SK-N-SH treated with all-trans-retinoic acid at 6 μM for 48 hours (cell line): Measurements from ENCODE around the gene FXYD6.

Source experiments
- ARNTL ChIP-seq: fragments of 450-650 bp; formaldehyde crosslinking; IDR thresholded peaks from 2 replicates; pipeline ENCODE4 v1.5.0; 2020; ENCODE audit warnings: low read depth, mild to moderate bottlenecking, moderate library complexity, borderline replicate concordance
- CREB5 ChIP-seq: fragments of 250-450 bp; sonication (Bioruptor Pico); IDR thresholded peaks from 2 replicates; pipeline ENCODE4 v1.5.1; 2020; ENCODE audit warnings: low read depth, mild to moderate bottlenecking, moderate library complexity
- CSRNP3 ChIP-seq: fragments of 250-450 bp; sonication (Bioruptor Pico); IDR thresholded peaks from 2 replicates; pipeline ENCODE4 v1.5.1; 2021; ENCODE audit warnings: mild to moderate bottlenecking, moderate library complexity
- GLIS3 ChIP-seq: fragments of 250-450 bp; sonication (Bioruptor Pico); IDR thresholded peaks from 2 replicates; pipeline ENCODE4 v1.5.0; 2020; ENCODE audit warnings: mild to moderate bottlenecking, moderate library complexity
- ISL1 ChIP-seq: fragments of 250-450 bp; sonication (Bioruptor Pico); IDR thresholded peaks from 2 replicates; pipeline ENCODE4 v2.1.2; 2022; ENCODE audit warnings: mild to moderate bottlenecking, moderate library complexity
- OSR1 ChIP-seq: fragments of 250-450 bp; sonication (Bioruptor Pico); IDR thresholded peaks from 2 replicates; pipeline ENCODE4 v1.8.0; 2022; ENCODE audit warnings: moderate library complexity, mild to moderate bottlenecking, inconsistent platforms
- POU6F1 ChIP-seq: fragments of 250-450 bp; sonication (Bioruptor Pico); IDR thresholded peaks from 2 replicates; pipeline ENCODE4 v1.8.0; 2021; ENCODE audit warnings: low read depth, mild to moderate bottlenecking, moderate library complexity, borderline replicate concordance
- RARB ChIP-seq: fragments of 250-450 bp; sonication (Bioruptor Pico); IDR thresholded peaks from 2 replicates; pipeline ENCODE4 v1.8.0; 2021; ENCODE audit warnings: mild to moderate bottlenecking, moderate library complexity
- TCF4 ChIP-seq: fragments of 250-450 bp; sonication (Bioruptor Pico); IDR thresholded peaks from 2 replicates; pipeline ENCODE4 v1.8.0; 2021; ENCODE audit warnings: mild to moderate bottlenecking, moderate library complexity, borderline replicate concordance
- TSHZ2 ChIP-seq: fragments of 250-450 bp; sonication (Bioruptor Pico); IDR thresholded peaks from 2 replicates; pipeline ENCODE4 v1.5.0; 2020; ENCODE audit warnings: mild to moderate bottlenecking, moderate library complexity
- ZNF565 ChIP-seq: fragments of 450-650 bp; formaldehyde crosslinking; conservative IDR thresholded peaks from 2 replicates; pipeline ENCODE4 v1.5.0; 2020; ENCODE audit warnings: low read depth, mild to moderate bottlenecking, moderate library complexity
- ZNF8 ChIP-seq: fragments of 450-650 bp; formaldehyde crosslinking; IDR thresholded peaks from 2 replicates; pipeline ENCODE4 v1.5.0; 2020; ENCODE audit warnings: mild to moderate bottlenecking, moderate library complexity

GRCh38 chr11:117830674-117831351 is 45.6 kb downstream of the FXYD6 start:
- TF ChIP-seq TSHZ2 (CRISPR knock-in tag) (no peak), OSR1 (CRISPR knock-in tag) (no peak), RARB (CRISPR knock-in tag) (no peak), POU6F1 (CRISPR knock-in tag) (no peak), ARNTL (CRISPR knock-in tag) (no peak), ZNF565 (CRISPR knock-in tag) (no peak), CSRNP3 (CRISPR knock-in tag) (no peak), ZNF8 (CRISPR knock-in tag) (no peak), CREB5 (CRISPR knock-in tag) (no peak), TCF4 (CRISPR knock-in tag) (no peak), GLIS3 (no peak), ISL1 (CRISPR knock-in tag) (no peak)
